MCF 10A (cell line): ENCODE measurements around the gene PIM3. TPM values are rescaled to one million over a fixed set of nuclear protein-coding genes. Genes with fewer than 3 reads are reported as not detected.

Experiments used
- BruUV-seq: library from RNA; stranded (reverse); fragments of 400-500 nt; replicated peaks from 2 replicates; lab custom pipeline; 2021; lab: Mats Ljungman, UMichigan
- CTCF ChIA-PET: fragments of 300-600 bp; sonication (Branson Sonifier 250); formaldehyde crosslinking; extraction: SDS; loops from one replicate; lab custom pipeline; 2021; ENCODE audit warnings: antibody characterized with exemption, inconsistent platforms; lab: Yijun Ruan, JAX
- POLR2A ChIA-PET: fragments of 300-600, 350-650 bp; sonication (Branson Sonifier 250); formaldehyde crosslinking; extraction: SDS; loops from one replicate; lab custom pipeline; 2020; ENCODE audit warnings: antibody characterized with exemption, inconsistent platforms; lab: Yijun Ruan, JAX
- DNase-seq: peaks from one replicate; pipeline ENCODE4 v3.0.0-alpha.2; 2018; ENCODE audit not compliant: unreplicated experiment
- H3K27ac Mint-ChIP-seq: one replicate; pipeline ENCODE4 v1.8.0; 2022; ENCODE audit warnings: mild to moderate bottlenecking, low read depth, mixed read lengths; ENCODE audit not compliant: unreplicated experiment
- H3K27me3 Mint-ChIP-seq: one replicate; pipeline ENCODE4 v1.8.0; 2022; ENCODE audit warnings: mixed read lengths; ENCODE audit not compliant: insufficient read depth, unreplicated experiment
- H3K36me3 Mint-ChIP-seq: one replicate; pipeline ENCODE4 v1.8.0; 2022; ENCODE audit warnings: mild to moderate bottlenecking, moderate library complexity, mixed read lengths; ENCODE audit not compliant: insufficient read depth, unreplicated experiment
- H3K4me1 Mint-ChIP-seq: one replicate; pipeline ENCODE4 v1.8.0; 2022; ENCODE audit warnings: mixed read lengths; ENCODE audit not compliant: insufficient read depth, unreplicated experiment
- H3K4me3 Mint-ChIP-seq: one replicate; pipeline ENCODE4 v1.8.0; 2022; ENCODE audit warnings: mild to moderate bottlenecking, moderate library complexity, mixed read lengths; ENCODE audit not compliant: unreplicated experiment
- H3K9me3 Mint-ChIP-seq: one replicate; pipeline ENCODE4 v1.8.0; 2022; ENCODE audit warnings: mixed read lengths; ENCODE audit not compliant: unreplicated experiment
- intact Hi-C: fragments of 100-400 bp; cut with micrococcal nuclease; formaldehyde crosslinking; loops from 2 replicates; pipeline ENCODE4 v1.14.1; 2022
- total RNA-seq: library from RNA; stranded (reverse); gene quantifications from 2 replicates; pipeline ENCODE4 v1.2.3, GENCODE V29; 2022
- TF ChIP-seq, protein P1 (sequence below): fragments of 200-600 bp; IDR thresholded peaks from one replicate; pipeline ENCODE4 v1.8.0; 2022; ENCODE audit warnings: antibody characterized with exemption, mild to moderate bottlenecking; ENCODE audit not compliant: unreplicated experiment

The PIM3 gene
- total RNA-seq, 1 experiment from 2014 or later: 56.3 TPM

GRCh38 chr22:49955581-49956417 lies 4.8 kb upstream of the PIM3 start:
- no peaks in the 10 kb centered on the region for H3K36me3 Mint-ChIP-seq
- no TSS peak for BruUV-seq
- intact Hi-C loops: no loop called here
- CTCF ChIA-PET: interaction anchor here (0.7 to 1.9 kb wide), 3 partner anchors 25 to 369 kb away, joined by 3 to 9 read pairs (median 3); no protein-coding TSS in a partner anchor
- H3K4me3 Mint-ChIP-seq: peak overlapping the region; percentile 19
- H3K4me1 Mint-ChIP-seq: peaks cover 33% of the 10 kb centered on the region
- TF ChIP-seq, protein P1, sequence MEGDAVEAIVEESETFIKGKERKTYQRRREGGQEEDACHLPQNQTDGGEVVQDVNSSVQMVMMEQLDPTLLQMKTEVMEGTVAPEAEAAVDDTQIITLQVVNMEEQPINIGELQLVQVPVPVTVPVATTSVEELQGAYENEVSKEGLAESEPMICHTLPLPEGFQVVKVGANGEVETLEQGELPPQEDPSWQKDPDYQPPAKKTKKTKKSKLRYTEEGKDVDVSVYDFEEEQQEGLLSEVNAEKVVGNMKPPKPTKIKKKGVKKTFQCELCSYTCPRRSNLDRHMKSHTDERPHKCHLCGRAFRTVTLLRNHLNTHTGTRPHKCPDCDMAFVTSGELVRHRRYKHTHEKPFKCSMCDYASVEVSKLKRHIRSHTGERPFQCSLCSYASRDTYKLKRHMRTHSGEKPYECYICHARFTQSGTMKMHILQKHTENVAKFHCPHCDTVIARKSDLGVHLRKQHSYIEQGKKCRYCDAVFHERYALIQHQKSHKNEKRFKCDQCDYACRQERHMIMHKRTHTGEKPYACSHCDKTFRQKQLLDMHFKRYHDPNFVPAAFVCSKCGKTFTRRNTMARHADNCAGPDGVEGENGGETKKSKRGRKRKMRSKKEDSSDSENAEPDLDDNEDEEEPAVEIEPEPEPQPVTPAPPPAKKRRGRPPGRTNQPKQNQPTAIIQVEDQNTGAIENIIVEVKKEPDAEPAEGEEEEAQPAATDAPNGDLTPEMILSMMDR: no peak
- H3K27ac Mint-ChIP-seq: peak overlapping the region; percentile 31
- H3K27me3 Mint-ChIP-seq: no peaks in the 10 kb centered on the region
- POLR2A ChIA-PET: interaction anchor here (0.9 to 1.3 kb wide), 5 partner anchors 11 to 72 kb away, joined by 3 to 4 read pairs (median 4); no protein-coding TSS in a partner anchor
- no peaks in the 10 kb centered on the region for H3K9me3 Mint-ChIP-seq
- no peak for DNase-seq

GRCh38 chr22:49956418-49956770 lies 4.2 kb upstream of the PIM3 start:
- no TSS peak for BruUV-seq
- intact Hi-C loops: no loop called here
- TF ChIP-seq, protein P1: no peak
- POLR2A ChIA-PET: interaction anchor here (0.9 to 1.3 kb wide), 5 partner anchors 11 to 71 kb away, joined by 3 to 4 read pairs (median 4); no protein-coding TSS in a partner anchor
- H3K36me3 Mint-ChIP-seq: peaks cover 5% of the 10 kb centered on the region
- no peaks in the 10 kb centered on the region for H3K27me3 Mint-ChIP-seq
- H3K4me3 Mint-ChIP-seq: peak overlapping the region; percentile 19
- peak overlapping the region; percentile 27 for H3K27ac Mint-ChIP-seq
- DNase-seq: peak; percentile 73
- peaks cover 28% of the 10 kb centered on the region for H3K4me1 Mint-ChIP-seq
- H3K9me3 Mint-ChIP-seq: no peaks in the 10 kb centered on the region
- CTCF ChIA-PET: interaction anchor here (0.7 kb wide), 2 partner anchors 24 to 368 kb away, joined by 3 read pairs; no protein-coding TSS in a partner anchor

DNA sequence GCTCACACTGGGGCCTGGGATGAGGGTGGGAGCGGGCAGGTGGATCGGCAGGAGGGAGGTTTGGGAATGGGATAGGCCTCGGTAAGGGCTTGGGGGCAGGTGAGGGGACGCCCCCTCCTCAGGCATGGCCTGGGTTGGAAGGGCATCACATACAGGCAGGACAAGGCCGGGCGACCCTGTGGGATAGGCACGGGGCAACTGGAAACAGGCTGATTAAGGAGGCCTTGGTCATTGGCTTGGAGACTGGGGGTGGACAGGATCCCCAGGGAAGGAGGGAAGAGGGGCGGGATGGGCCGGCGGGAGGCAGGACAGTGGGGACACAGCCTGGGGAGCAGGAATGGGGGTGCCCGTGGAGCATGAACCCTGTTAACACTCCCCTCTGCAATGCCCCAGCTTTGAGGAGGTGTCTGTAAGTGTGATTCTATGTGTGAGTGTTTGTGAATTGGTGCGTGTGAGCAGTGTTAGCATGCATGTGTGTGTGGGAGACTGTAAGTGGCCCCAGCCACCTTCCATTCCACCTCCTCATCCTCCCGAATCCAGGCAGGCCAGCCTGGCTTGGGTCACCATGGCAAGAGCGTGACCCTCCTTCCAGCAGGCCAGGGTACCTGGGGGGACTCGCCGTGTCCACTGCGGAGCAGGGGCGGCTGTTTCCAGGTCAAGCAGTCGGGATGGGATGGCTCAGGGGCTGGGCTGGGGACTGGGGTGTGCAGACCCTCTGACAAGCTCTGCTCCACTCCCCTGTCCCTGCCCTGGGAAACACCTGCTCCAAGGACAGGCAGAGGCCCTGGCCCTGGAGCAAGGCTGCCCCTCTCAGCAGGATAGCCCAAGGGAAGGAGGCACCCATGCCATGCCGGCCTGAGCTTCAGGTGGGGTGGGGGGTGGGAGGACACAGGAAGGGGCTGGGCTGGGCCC lies 3.4 kb upstream of the PIM3 start:
- TF ChIP-seq, protein P1: no peak
- peaks cover 13% of the 10 kb centered on the region for H3K36me3 Mint-ChIP-seq
- intact Hi-C loops: no loop called here
- peaks cover 24% of the 10 kb centered on the region for H3K4me1 Mint-ChIP-seq
- no TSS peak for BruUV-seq
- no peaks in the 10 kb centered on the region for H3K27me3 Mint-ChIP-seq
- ChIA-PET CTCF (interaction anchor here (0.7 kb wide), 1 partner anchor 23 kb away, joined by 3 read pairs; no protein-coding TSS in a partner anchor), POLR2A (interaction anchor here (0.9 to 1.2 kb wide), 4 partner anchors 14 to 73 kb away, joined by 3 to 4 read pairs (median 3); no protein-coding TSS in a partner anchor)
- no peak for DNase-seq
- no peaks in the 10 kb centered on the region for H3K9me3 Mint-ChIP-seq
- H3K27ac Mint-ChIP-seq: peak overlapping the region; percentile 27
- H3K4me3 Mint-ChIP-seq: no peak overlapping the region
